ENCODE results near the gene AFF3. TPM values are rescaled to one million over a fixed set of nuclear protein-coding genes. Genes with fewer than 3 reads are reported as not detected.

AFF3 gene
- total RNA-seq, 6 experiments from 2014 or later, result 0.80 to 8.2 (median 6.8) TPM

- Mint-ChIP-seq H3K4me1 (ENCODE audit: low read depth) (peaks cover 33% of the 10 kb centered on the region), H3K4me3 (no peak overlapping the region), H3K36me3 (ENCODE audit: low read depth) (no peaks in the 10 kb centered on the region; the same call in 1 of the 2 replicates), H3K27me3 (ENCODE audit: insufficient read depth) (peaks cover 10% of the 10 kb centered on the region), H3K27ac (no peak overlapping the region), H3K9me3 (no peaks in the 10 kb centered on the region)
- TF ChIP-seq CTCF (IDR thresholded peaks at IDR 0.05), result no peak
- no peak for DNase-seq
These were observed 463.8 kb downstream of the AFF3 start for GRCh38 chr2:99678625-99679024.

DNA sequence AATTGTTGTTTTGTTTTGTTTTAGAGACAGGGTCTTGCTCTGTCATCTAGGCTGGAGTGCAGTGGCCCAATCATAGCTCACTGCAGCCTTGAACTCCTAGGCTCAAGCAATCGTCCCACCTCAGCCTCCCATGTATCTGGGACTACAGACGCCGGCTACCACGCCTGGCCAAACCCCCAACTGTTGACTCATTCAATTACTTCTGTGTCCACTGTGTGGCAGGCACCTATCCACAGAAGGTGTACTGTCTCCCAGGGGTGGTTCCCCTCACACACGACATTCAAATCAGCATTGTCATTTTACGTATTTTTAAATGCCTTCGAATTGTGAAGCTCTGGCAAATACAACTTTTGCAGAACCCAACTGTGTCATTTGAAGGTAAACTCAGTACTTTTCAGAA is 464.6 kb downstream of the AFF3 start:
- Mint-ChIP-seq H3K36me3 (ENCODE audit: low read depth) (no peaks in the 10 kb centered on the region; the same call in 1 of the 2 replicates), H3K4me1 (ENCODE audit: low read depth) (peaks cover 29% of the 10 kb centered on the region)

DNA sequence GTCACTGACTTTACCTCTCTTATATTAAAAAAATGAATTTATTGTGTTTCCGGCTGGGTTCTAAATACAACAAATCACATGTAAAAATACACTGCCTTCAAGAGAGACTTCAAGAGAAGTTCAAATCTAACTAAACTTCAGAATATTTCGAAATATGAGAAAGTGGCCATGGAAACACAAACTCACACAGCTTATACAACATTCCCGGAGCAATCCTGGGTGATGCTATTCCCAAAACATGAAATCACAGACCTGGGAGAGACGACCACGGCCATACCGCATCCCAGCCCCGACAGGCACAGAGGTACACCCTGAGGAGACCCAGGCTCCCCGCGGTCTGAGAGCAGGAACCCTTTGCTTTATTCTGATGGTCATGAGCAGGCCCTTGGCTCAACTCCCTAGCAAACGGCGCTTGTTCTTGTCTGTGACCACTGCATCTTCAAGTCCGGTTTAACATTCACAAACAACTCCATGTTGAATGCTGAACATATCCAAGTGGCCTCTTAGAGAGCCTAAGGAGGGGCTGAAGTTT is 467.2 kb downstream of the AFF3 start:
- Mint-ChIP-seq H3K4me3 (no peak overlapping the region), H3K9me3 (no peaks in the 10 kb centered on the region), H3K27ac (no peak overlapping the region), H3K36me3 (ENCODE audit: low read depth) (no peaks in the 10 kb centered on the region; the same call in 1 of the 2 replicates), H3K4me1 (ENCODE audit: low read depth) (peaks cover 6% of the 10 kb centered on the region), H3K27me3 (ENCODE audit: insufficient read depth) (peaks cover 6% of the 10 kb centered on the region)
- DNase-seq, result no peak
- no peak for TF ChIP-seq CTCF (IDR thresholded peaks at IDR 0.05)

More for the DNA sequence above, 464.6 kb downstream of the AFF3 start:
- H3K4me3 Mint-ChIP-seq, result no peak overlapping the region
- no peak overlapping the region for H3K27ac Mint-ChIP-seq
- H3K27me3 Mint-ChIP-seq (ENCODE audit: insufficient read depth), result peaks cover 9% of the 10 kb centered on the region
- no peak for TF ChIP-seq CTCF (IDR thresholded peaks at IDR 0.05)
- H3K9me3 Mint-ChIP-seq, result no peaks in the 10 kb centered on the region
- DNase-seq, result no peak

DNA sequence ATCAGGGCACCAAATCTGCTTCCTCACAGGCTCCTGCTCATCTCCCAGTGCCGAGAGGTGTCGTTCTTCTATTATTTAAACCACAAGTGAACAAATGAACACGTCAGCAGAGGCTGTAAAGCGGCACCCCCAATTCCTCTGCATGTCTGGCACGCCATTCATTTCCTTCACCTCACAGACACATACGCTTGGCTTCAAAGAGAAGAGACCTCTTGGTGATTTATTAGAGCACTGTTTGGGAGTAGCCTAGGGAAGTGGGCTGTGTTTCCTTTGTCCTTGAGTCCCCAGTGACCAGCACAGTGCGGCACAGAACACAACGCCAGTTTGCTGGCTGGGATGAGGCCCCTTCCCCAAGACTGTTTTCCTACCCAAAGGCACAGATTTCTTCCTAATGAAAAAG is 468.3 kb downstream of the AFF3 start:
- no peak for DNase-seq
- H3K27ac Mint-ChIP-seq, result no peak overlapping the region
- no peak overlapping the region for H3K4me3 Mint-ChIP-seq
- TF ChIP-seq CTCF (IDR thresholded peaks at IDR 0.05), result no peak
- H3K36me3 Mint-ChIP-seq (ENCODE audit: low read depth), result no peaks in the 10 kb centered on the region; the same call in 1 of the 2 replicates
- H3K27me3 Mint-ChIP-seq (ENCODE audit: insufficient read depth), result peaks cover 11% of the 10 kb centered on the region
- H3K9me3 Mint-ChIP-seq, result no peaks in the 10 kb centered on the region; the same call in 1 of the 2 replicates
- no peaks in the 10 kb centered on the region for H3K4me1 Mint-ChIP-seq (ENCODE audit: low read depth)

GRCh38 chr2:99672766-99673350 is 469.5 kb downstream of the AFF3 start:
- TF ChIP-seq CTCF (IDR thresholded peaks at IDR 0.05), result no peak
- H3K9me3 Mint-ChIP-seq, result no peaks in the 10 kb centered on the region; the same call in 1 of the 2 replicates
- H3K27me3 Mint-ChIP-seq (ENCODE audit: insufficient read depth), result peaks cover 11% of the 10 kb centered on the region
- no peak for DNase-seq
- H3K4me3 Mint-ChIP-seq, result no peak overlapping the region
- H3K27ac Mint-ChIP-seq, result no peak overlapping the region
- H3K36me3 Mint-ChIP-seq (ENCODE audit: low read depth), result no peaks in the 10 kb centered on the region; the same call in 1 of the 2 replicates
- H3K4me1 Mint-ChIP-seq (ENCODE audit: low read depth), result no peaks in the 10 kb centered on the region

Measured in HFFc6 (cell line).